ENCODE results near the gene SLFN11. TPM values are rescaled to one million over a fixed set of nuclear protein-coding genes. Genes with fewer than 3 reads are reported as not detected.

SLFN11 gene
- total and polyA plus RNA-seq, 2 donors (not counting 1 experiment from before 2014, with no cell fraction given): 63.6 to 74.1 TPM

DNA sequence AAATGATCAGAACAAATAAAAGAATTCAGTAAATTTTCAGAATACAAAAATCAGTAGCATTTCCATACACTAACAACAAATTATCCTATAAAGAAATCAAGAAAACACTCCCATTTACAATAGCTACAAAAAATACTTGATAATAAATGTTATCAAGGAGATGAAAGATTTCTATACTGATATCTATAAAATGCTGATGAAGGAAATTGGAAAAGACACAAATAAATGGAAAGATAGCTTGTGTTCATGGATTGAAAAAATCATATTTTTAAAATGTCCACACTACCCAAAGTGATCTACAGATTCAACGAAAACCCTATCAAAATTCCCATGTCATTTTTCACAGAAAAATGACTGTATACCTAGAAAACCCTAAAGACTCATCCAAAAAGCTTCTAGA is 40.8 kb upstream of the SLFN11 start:
- H3K4me2 ChIP-seq (ENCODE audit: extremely low read depth, insufficient read depth, low read length): no peak overlapping the region
- peaks cover 4% of the 10 kb centered on the region for H3K79me2 ChIP-seq (ENCODE audit: control insufficient read depth, insufficient read depth, low read length)
- H3K4me1 ChIP-seq (ENCODE audit: control insufficient read depth, extremely low read depth, insufficient read depth, low read length): no peaks in the 10 kb centered on the region
- no peak overlapping the region for H3K27ac ChIP-seq (ENCODE audit: insufficient read depth, low read length)
- TF ChIP-seq, protein P1, sequence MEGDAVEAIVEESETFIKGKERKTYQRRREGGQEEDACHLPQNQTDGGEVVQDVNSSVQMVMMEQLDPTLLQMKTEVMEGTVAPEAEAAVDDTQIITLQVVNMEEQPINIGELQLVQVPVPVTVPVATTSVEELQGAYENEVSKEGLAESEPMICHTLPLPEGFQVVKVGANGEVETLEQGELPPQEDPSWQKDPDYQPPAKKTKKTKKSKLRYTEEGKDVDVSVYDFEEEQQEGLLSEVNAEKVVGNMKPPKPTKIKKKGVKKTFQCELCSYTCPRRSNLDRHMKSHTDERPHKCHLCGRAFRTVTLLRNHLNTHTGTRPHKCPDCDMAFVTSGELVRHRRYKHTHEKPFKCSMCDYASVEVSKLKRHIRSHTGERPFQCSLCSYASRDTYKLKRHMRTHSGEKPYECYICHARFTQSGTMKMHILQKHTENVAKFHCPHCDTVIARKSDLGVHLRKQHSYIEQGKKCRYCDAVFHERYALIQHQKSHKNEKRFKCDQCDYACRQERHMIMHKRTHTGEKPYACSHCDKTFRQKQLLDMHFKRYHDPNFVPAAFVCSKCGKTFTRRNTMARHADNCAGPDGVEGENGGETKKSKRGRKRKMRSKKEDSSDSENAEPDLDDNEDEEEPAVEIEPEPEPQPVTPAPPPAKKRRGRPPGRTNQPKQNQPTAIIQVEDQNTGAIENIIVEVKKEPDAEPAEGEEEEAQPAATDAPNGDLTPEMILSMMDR (conservative IDR thresholded peaks at IDR 0.05 in 1 of 2, IDR thresholded peaks at IDR 0.05 in 1 of 2; ENCODE audit: low read depth in 1 of 2, low read length in 2 of 2): no peak
- TF ChIP-seq EZH2 (IDR thresholded peaks at IDR 0.05; ENCODE audit: low read length, missing control alignments): no peak
- H3K4me3 ChIP-seq (replicated peaks in 1 of 4; ENCODE audit: control extremely low read depth in 1 of 4, insufficient read depth in 1 of 4, low read depth in 3 of 4, low read length in 4 of 4): no peak overlapping the region
- no peaks in the 10 kb centered on the region for H3K27me3 ChIP-seq (ENCODE audit: control insufficient read depth, insufficient read depth, low read length)
- H2AFZ ChIP-seq (ENCODE audit: low read length): no peak overlapping the region
- peaks cover 13% of the 10 kb centered on the region for H3K36me3 ChIP-seq (ENCODE audit: control insufficient read depth, insufficient read depth, low read length)
- no peak overlapping the region for H3K9ac ChIP-seq (ENCODE audit: insufficient read depth, low read length)
- DNase-seq (ENCODE audit: low read depth in 2 of 2): no peak
- no peaks in the 10 kb centered on the region for H3K9me3 ChIP-seq (ENCODE audit: control insufficient read depth, insufficient read depth, low read depth, low read length)
- no peaks in the 10 kb centered on the region for H4K20me1 ChIP-seq (ENCODE audit: control insufficient read depth, extremely low read depth, insufficient read depth, low read length)

DNA sequence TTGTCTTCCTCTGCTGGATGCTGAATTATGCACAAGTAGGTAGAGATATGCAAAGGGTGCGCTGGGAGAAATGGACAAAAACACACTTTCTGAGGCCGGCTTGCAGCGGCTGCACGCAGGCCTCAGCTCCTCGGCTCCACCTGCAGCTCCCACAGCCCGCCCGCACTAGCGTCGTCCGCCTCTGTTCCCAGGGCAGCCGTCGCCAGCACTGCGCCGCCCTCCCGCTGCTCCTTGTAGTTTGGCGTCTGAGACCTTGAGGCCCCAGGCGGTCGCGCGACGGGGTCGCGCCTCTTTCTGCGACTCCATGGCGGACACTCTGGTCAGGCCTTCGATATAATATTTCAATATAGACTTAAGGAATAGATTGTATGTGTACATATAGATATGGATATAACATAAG is 34.1 kb upstream of the SLFN11 start:
- Histone ChIP-seq H4K20me1 (ENCODE audit: control insufficient read depth, extremely low read depth, insufficient read depth, low read length) (no peaks in the 10 kb centered on the region), H3K4me1 (ENCODE audit: control insufficient read depth, extremely low read depth, insufficient read depth, low read length) (no peaks in the 10 kb centered on the region), H3K9ac (ENCODE audit: insufficient read depth, low read length) (no peak overlapping the region), H3K4me2 (ENCODE audit: extremely low read depth, insufficient read depth, low read length) (no peak overlapping the region), H3K27ac (ENCODE audit: insufficient read depth, low read length) (no peak overlapping the region), H3K27me3 (ENCODE audit: control insufficient read depth, insufficient read depth, low read length) (no peaks in the 10 kb centered on the region), H3K79me2 (ENCODE audit: control insufficient read depth, insufficient read depth, low read length) (no peaks in the 10 kb centered on the region), H3K4me3 (replicated peaks in 1 of 4; ENCODE audit: control extremely low read depth in 1 of 4, insufficient read depth in 1 of 4, low read depth in 3 of 4, low read length in 4 of 4) (no peak overlapping the region), H2AFZ (ENCODE audit: low read length) (no peak overlapping the region), H3K36me3 (ENCODE audit: control insufficient read depth, insufficient read depth, low read length) (peaks cover 14% of the 10 kb centered on the region), H3K9me3 (ENCODE audit: control insufficient read depth, insufficient read depth, low read depth, low read length) (no peaks in the 10 kb centered on the region)
- no peak for DNase-seq (ENCODE audit: low read depth in 2 of 2)
- no peak for TF ChIP-seq EZH2 (IDR thresholded peaks at IDR 0.05; ENCODE audit: low read length, missing control alignments)
- TF ChIP-seq, protein P1 (conservative IDR thresholded peaks at IDR 0.05 in 1 of 2, IDR thresholded peaks at IDR 0.05 in 1 of 2; ENCODE audit: low read depth in 1 of 2, low read length in 2 of 2): no peak

DNA sequence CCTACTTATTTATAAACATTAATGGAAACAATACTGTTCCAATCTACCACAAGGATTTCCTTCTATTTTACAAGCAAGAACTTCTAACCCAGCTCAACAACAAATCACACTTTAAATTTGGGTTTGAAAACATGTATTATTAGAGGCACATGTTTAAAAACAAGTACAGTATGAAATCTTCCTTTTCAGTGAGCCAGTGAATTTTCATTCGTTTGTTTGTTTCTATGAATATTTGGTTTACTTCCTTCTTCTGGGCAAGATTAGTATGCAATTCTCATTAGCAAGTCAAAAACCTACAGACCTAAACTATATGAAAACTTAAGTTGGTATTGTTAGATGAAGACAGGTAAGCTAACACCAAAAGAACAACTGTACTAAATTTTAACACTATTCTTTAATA is 33.1 kb upstream of the SLFN11 start:
- no peak for DNase-seq (ENCODE audit: low read depth in 2 of 2)
- TF ChIP-seq EZH2 (IDR thresholded peaks at IDR 0.05; ENCODE audit: low read length, missing control alignments): no peak
- TF ChIP-seq, protein P1 (conservative IDR thresholded peaks at IDR 0.05 in 1 of 2, IDR thresholded peaks at IDR 0.05 in 1 of 2; ENCODE audit: low read depth in 1 of 2, low read length in 2 of 2): no peak
- H3K9ac ChIP-seq (ENCODE audit: insufficient read depth, low read length): no peak overlapping the region
- no peak overlapping the region for H2AFZ ChIP-seq (ENCODE audit: low read length)
- H3K4me3 ChIP-seq (replicated peaks in 1 of 4; ENCODE audit: control extremely low read depth in 1 of 4, insufficient read depth in 1 of 4, low read depth in 3 of 4, low read length in 4 of 4): no peak overlapping the region
- H3K36me3 ChIP-seq (ENCODE audit: control insufficient read depth, insufficient read depth, low read length): peaks cover 12% of the 10 kb centered on the region
- no peaks in the 10 kb centered on the region for H3K4me1 ChIP-seq (ENCODE audit: control insufficient read depth, extremely low read depth, insufficient read depth, low read length)
- no peaks in the 10 kb centered on the region for H3K9me3 ChIP-seq (ENCODE audit: control insufficient read depth, insufficient read depth, low read depth, low read length)
- no peak overlapping the region for H3K4me2 ChIP-seq (ENCODE audit: extremely low read depth, insufficient read depth, low read length)
- H4K20me1 ChIP-seq (ENCODE audit: control insufficient read depth, extremely low read depth, insufficient read depth, low read length): no peaks in the 10 kb centered on the region
- no peak overlapping the region for H3K27ac ChIP-seq (ENCODE audit: insufficient read depth, low read length)
- H3K79me2 ChIP-seq (ENCODE audit: control insufficient read depth, insufficient read depth, low read length): no peaks in the 10 kb centered on the region
- H3K27me3 ChIP-seq (ENCODE audit: control insufficient read depth, insufficient read depth, low read length): no peaks in the 10 kb centered on the region
